AG04450 (cell line): ENCODE measurements around the gene ADARB2. TPM values are rescaled to one million over a fixed set of nuclear protein-coding genes. Genes with fewer than 3 reads are reported as not detected.

Experiments
- CTCF ChIA-PET: fragments of 300-600, 350-600 bp; formaldehyde crosslinking; extraction: SDS; loops from one replicate; lab custom pipeline; 2022; ENCODE audit warnings: antibody characterized with exemption, inconsistent platforms; lab: Charles Lee
- POLR2A ChIA-PET: fragments of 350-600 bp; formaldehyde crosslinking; extraction: SDS; loops from one replicate; lab custom pipeline; 2021; ENCODE audit warnings: antibody characterized with exemption, inconsistent platforms; lab: Yijun Ruan, JAX
- DNase-seq: peaks from one replicate; pipeline ENCODE4 v3.0.0-alpha.2; 2011; ENCODE audit warnings: low read depth, low spot score
- H3K27ac ChIP-seq: one replicate; pipeline ENCODE4 v1.5.1; 2012; ENCODE audit warnings: low read depth, low read length, control low read depth
- H3K27me3 ChIP-seq: one replicate; pipeline ENCODE4 v1.6.0; 2012; ENCODE audit warnings: low read length; ENCODE audit not compliant: control insufficient read depth, insufficient read depth
- H3K4me3 ChIP-seq: 2 replicates; pipeline ENCODE4 v1.5.1; 2011; ENCODE audit warnings: mild to moderate bottlenecking, low read depth, low read length, control low read depth
- H3K9me3 ChIP-seq: 2 replicates; pipeline ENCODE4 v1.5.1; 2012; ENCODE audit warnings: low read length; ENCODE audit not compliant: control insufficient read depth, insufficient read depth
- polyA plus RNA-seq: library from polyadenylated mRNA; depleted of rRNA; stranded (reverse); fragments of >200 nt; gene quantifications from 2 replicates; pipeline ENCODE4 v1.2.3, GENCODE V29; 2011
- TF ChIP-seq, protein P1 (sequence below): IDR thresholded peaks from 2 replicates; pipeline ENCODE4 v1.5.1; 2011; ENCODE audit warnings: low read depth, low read length, control low read depth, inconsistent platforms

The ADARB2 gene
- polyA plus RNA-seq, 1 experiment = not detected

DNA sequence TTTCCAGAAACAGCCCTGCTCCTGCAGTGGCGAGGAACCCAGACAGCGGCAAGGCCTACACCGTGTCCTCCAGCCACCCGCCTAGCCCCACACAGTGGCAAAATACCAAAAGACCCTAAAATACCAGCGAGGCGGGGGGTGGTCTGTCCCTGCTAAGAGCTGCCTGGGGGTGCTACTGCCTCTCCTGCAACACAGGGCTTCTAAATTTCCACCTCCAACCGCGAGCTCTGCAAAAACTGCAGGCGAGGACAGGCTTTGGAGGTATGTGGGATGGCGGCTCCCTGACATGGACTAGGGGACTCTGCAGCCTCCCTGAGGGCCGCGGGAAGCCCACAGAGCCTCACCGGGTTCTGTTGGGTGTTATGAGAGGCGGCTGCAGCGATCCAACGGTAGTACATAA is 558.8 kb downstream of the ADARB2 start:
- Histone ChIP-seq H3K27me3 (peaks cover 3% of the 10 kb centered on the region), H3K4me3 (no peak overlapping the region), H3K9me3 (no peaks in the 10 kb centered on the region; the same call in 1 of the 2 replicates), H3K27ac (no peak overlapping the region)
- TF ChIP-seq, protein P1, sequence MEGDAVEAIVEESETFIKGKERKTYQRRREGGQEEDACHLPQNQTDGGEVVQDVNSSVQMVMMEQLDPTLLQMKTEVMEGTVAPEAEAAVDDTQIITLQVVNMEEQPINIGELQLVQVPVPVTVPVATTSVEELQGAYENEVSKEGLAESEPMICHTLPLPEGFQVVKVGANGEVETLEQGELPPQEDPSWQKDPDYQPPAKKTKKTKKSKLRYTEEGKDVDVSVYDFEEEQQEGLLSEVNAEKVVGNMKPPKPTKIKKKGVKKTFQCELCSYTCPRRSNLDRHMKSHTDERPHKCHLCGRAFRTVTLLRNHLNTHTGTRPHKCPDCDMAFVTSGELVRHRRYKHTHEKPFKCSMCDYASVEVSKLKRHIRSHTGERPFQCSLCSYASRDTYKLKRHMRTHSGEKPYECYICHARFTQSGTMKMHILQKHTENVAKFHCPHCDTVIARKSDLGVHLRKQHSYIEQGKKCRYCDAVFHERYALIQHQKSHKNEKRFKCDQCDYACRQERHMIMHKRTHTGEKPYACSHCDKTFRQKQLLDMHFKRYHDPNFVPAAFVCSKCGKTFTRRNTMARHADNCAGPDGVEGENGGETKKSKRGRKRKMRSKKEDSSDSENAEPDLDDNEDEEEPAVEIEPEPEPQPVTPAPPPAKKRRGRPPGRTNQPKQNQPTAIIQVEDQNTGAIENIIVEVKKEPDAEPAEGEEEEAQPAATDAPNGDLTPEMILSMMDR = no peak
- ChIA-PET CTCF (no interaction called here), POLR2A (no interaction called here)
- no peak for DNase-seq

DNA sequence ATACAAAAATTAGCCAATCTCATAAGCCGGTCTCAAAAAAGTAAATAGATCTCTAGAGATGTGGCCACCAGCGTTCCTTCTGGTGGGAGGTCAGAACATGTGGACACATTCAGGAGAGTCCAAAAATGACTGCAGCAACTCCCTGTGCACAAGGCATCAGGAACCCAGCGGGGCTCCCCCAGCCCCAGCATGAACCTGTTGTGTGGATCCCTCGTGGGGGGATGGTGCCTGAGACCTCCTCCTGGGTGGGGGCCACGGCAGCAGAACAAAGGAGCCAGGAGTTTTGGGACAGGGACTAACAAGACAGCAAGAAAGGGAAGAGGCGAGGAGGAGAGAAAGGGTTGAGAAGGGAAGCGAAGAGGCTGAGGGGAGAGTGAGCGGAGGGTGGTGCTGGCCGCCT is 559.4 kb downstream of the ADARB2 start:
- DNase-seq = no peak
- Histone ChIP-seq H3K27me3 (peaks cover 3% of the 10 kb centered on the region), H3K4me3 (no peak overlapping the region), H3K27ac (no peak overlapping the region), H3K9me3 (no peaks in the 10 kb centered on the region; the same call in 1 of the 2 replicates)
- TF ChIP-seq, protein P1 = no peak
- ChIA-PET CTCF (no interaction called here), POLR2A (no interaction called here)

DNA sequence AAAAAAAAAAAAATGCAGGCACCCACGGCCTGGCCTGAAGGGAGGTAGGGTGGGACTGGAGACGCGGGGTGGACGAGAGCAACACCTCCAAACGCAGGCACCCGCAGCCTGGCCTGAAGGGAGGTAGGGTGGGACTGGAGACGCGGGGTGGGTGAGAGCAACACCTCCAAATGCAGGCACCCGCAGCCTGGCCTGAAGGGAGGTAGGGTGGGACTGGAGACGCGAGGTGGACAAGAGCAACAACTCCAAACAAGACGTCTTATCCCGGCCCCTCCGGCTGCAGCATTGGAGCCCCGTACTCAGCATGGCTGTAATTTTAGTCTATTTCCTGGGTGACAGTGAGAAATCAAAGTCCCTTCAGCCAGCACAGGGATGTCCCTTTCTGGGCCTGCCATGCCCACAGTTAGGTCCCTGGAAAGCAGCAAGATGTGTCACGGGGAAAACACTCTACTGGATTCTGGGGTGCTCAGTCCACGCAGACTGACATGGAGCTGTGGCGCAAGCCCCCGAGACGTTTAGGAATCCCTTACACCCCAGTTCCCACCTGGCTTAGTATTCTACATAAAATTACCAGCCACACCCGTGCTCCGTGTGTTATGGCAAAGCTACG is 561.3 kb downstream of the ADARB2 start:
- no peak overlapping the region for H3K27ac ChIP-seq
- no peak for DNase-seq
- ChIA-PET CTCF (no interaction called here), POLR2A (no interaction called here)
- TF ChIP-seq, protein P1 = no peak
- H3K9me3 ChIP-seq = no peaks in the 10 kb centered on the region
- no peak overlapping the region for H3K4me3 ChIP-seq
- H3K27me3 ChIP-seq = peaks cover 3% of the 10 kb centered on the region

DNA sequence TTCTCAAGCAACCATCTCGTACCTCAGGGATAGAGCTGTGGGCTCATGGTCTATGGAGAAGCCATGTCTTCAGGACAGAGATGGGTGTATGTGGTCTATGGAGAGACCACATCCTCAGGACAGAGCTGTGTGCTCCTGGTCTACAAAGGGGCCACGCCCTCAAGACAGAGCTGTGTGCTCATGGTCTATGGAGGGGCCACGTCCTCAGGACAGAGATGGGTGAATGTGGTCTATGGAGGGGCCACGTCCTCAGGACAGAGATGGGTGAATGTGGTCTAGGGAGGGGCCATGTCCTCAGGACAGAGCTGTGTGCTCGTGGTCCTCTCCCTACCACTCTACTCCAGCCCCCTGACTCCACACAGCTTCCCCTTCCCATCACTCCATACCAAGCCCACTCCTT is 563.3 kb downstream of the ADARB2 start:
- Histone ChIP-seq H3K27me3 (no peaks in the 10 kb centered on the region), H3K4me3 (no peak overlapping the region), H3K27ac (no peak overlapping the region), H3K9me3 (peaks cover 3% of the 10 kb centered on the region; the same call in 1 of the 2 replicates)
- no peak for DNase-seq
- ChIA-PET CTCF (no interaction called here), POLR2A (no interaction called here)
- TF ChIP-seq, protein P1 = no peak

DNA sequence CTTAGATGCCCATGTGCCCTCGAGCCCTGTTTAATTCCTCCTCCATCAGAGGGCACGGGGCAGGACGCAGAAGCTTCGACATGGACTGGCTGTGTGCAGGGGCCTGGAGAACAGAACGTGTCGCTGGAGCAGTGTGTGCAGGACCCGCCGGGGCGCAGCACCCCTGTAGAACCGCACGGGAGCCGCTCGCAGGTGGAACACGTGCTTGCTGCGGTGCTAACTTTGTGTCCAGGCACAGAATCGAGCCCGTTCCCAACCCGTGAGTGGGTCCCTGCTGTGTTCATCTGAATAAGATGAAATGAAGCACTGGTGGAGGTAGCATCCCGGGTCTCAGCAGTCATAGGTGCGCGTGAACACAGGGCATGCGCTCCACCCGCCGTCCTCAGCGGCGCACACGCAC is 564.2 kb downstream of the ADARB2 start:
- peaks cover 3% of the 10 kb centered on the region; the same call in 1 of the 2 replicates for H3K9me3 ChIP-seq
- CTCF ChIA-PET = no interaction called here
- DNase-seq = no peak
- POLR2A ChIA-PET = no interaction called here
- no peak overlapping the region for H3K4me3 ChIP-seq
- H3K27ac ChIP-seq = no peak overlapping the region
- H3K27me3 ChIP-seq = no peaks in the 10 kb centered on the region
- TF ChIP-seq, protein P1 = no peak
